Measurements from ENCODE around the gene ADGRF3.

- no peak for TF ChIP-seq JUND (IDR thresholded peaks at IDR 0.05; ENCODE audit: low read depth, low read length)
- no peak for TF ChIP-seq TAF1 (IDR thresholded peaks at IDR 0.05; ENCODE audit: borderline replicate concordance, low read depth, low read length)
- TF ChIP-seq RAD51 (IDR thresholded peaks at IDR 0.05) = no peak
- TF ChIP-seq CTCF (IDR thresholded peaks at IDR 0.05 in 2 of 3, conservative IDR thresholded peaks at IDR 0.05 in 1 of 3; ENCODE audit: control insufficient read depth in 2 of 3, extremely low read depth in 1 of 3, insufficient read depth in 1 of 3, low read depth in 3 of 3, low read length in 3 of 3) = no peak
- no peak for TF ChIP-seq JUNB (IDR thresholded peaks at IDR 0.05)
- no peak for TF ChIP-seq ZSCAN29 (IDR thresholded peaks at IDR 0.05)
- TF ChIP-seq MAX (IDR thresholded peaks at IDR 0.05; ENCODE audit: low read depth, low read length) = no peak
- TF ChIP-seq EP300 (IDR thresholded peaks at IDR 0.05; ENCODE audit: borderline replicate concordance in 1 of 2, control insufficient read depth in 1 of 2, low read depth in 2 of 2, low read length in 2 of 2) = no peak
- no peak for TF ChIP-seq CUX1 (IDR thresholded peaks at IDR 0.05; ENCODE audit: insufficient replicate concordance, low read depth, low read length)
- no peak for TF ChIP-seq ZNF274 (IDR thresholded peaks at IDR 0.05; ENCODE audit: insufficient read depth, insufficient read length)
- no peak for TF ChIP-seq E2F4 (IDR thresholded peaks at IDR 0.05; ENCODE audit: low read depth, low read length)
- no peak for TF ChIP-seq HDAC2 (IDR thresholded peaks at IDR 0.05)
- TF ChIP-seq POLR2A (IDR thresholded peaks at IDR 0.05; ENCODE audit: low read depth, low read length) = no peak
These were observed 51.1 kb downstream of the ADGRF3 start for GRCh38 chr2:26295511-26295910.

All from GM12878 (cell line).